Parathyroid adenoma (tissue), 2 donors: Measurements from ENCODE around the gene TNFRSF12A.

Source experiments
- H2AFZ ChIP-seq: fragments of 300-600 bp; sonication (generic); one replicate; pipeline ENCODE4 v1.7.0; 2017; ENCODE audit warnings: antibody characterized with exemption, mild to moderate bottlenecking
- H3K27ac ChIP-seq: fragments of 300-600 bp; sonication (generic); one replicate; pipeline ENCODE4 v1.7.0; 2017
- H3K27me3 ChIP-seq: fragments of 300-600 bp; sonication (generic); one replicate; pipeline ENCODE4 v1.7.0; 2017; ENCODE audit warnings: low read length; ENCODE audit not compliant: control insufficient read depth, insufficient read depth
- H3K36me3 ChIP-seq: fragments of 300-600 bp; sonication (generic); one replicate; pipeline ENCODE4 v1.7.0; 2017; ENCODE audit warnings: low read length; ENCODE audit not compliant: control insufficient read depth, insufficient read depth
- H3K4me1 ChIP-seq: fragments of 300-600 bp; sonication (generic); one replicate; pipeline ENCODE4 v1.7.0; 2017; ENCODE audit warnings: control low read depth
- H3K4me2 ChIP-seq: fragments of 300-600 bp; sonication (generic); one replicate; pipeline ENCODE4 v1.7.0; 2017; ENCODE audit warnings: low read length
- H3K4me3 ChIP-seq: fragments of 300-600 bp; sonication (generic); one replicate; pipeline ENCODE4 v1.7.0; 2017; ENCODE audit warnings: low read depth, low read length
- H3K79me2 ChIP-seq: fragments of 300-600 bp; sonication (generic); one replicate; pipeline ENCODE4 v1.7.0; 2017; ENCODE audit warnings: control low read depth
- H3K9ac ChIP-seq: fragments of 300-600 bp; sonication (generic); one replicate; pipeline ENCODE4 v1.7.0; 2017; ENCODE audit warnings: mild to moderate bottlenecking
- H3K9me3 ChIP-seq: fragments of 300-600 bp; sonication (generic); one replicate; pipeline ENCODE4 v1.7.0; 2017; ENCODE audit warnings: low read length; ENCODE audit not compliant: control insufficient read depth
- TF ChIP-seq, protein P1 (sequence below): fragments of 300-600 bp; sonication (generic); IDR thresholded peaks from one replicate; pipeline ENCODE4 v1.7.0; 2017; ENCODE audit warnings: antibody characterized with exemption, mild to moderate bottlenecking
- donor health status: primary hyperparathyroidism.

The TNFRSF12A gene

DNA sequence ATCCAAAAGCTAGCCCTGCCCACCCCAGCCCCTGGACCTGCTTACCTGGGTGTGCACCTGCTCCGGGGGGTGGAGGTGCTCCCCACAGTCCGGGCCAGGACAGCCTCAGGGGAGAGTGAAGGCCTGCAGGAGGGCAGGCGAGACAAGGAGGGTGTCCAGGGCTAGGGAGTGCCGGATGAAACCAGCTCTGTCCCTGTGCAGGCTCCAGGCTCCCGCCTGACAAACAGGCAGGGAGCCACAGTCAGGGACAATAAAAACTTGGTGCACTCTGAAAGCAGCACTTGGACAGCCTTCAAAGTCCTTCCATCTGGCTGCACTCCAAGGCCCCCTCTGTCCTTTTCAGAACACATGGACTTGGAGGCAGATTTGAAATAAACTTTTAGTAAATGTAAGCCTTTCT, 47.1 kb upstream of the TNFRSF12A start:
- Histone ChIP-seq H3K27ac (no peak overlapping the region), H3K79me2 (no peaks in the 10 kb centered on the region), H3K4me3 (no peak overlapping the region), H2AFZ (no peak overlapping the region), H3K9ac (no peak overlapping the region), H3K4me1 (peaks cover 17% of the 10 kb centered on the region), H3K27me3 (no peaks in the 10 kb centered on the region), H3K4me2 (no peak overlapping the region), H3K9me3 (no peaks in the 10 kb centered on the region), H3K36me3 (no peaks in the 10 kb centered on the region)
- TF ChIP-seq, protein P1, sequence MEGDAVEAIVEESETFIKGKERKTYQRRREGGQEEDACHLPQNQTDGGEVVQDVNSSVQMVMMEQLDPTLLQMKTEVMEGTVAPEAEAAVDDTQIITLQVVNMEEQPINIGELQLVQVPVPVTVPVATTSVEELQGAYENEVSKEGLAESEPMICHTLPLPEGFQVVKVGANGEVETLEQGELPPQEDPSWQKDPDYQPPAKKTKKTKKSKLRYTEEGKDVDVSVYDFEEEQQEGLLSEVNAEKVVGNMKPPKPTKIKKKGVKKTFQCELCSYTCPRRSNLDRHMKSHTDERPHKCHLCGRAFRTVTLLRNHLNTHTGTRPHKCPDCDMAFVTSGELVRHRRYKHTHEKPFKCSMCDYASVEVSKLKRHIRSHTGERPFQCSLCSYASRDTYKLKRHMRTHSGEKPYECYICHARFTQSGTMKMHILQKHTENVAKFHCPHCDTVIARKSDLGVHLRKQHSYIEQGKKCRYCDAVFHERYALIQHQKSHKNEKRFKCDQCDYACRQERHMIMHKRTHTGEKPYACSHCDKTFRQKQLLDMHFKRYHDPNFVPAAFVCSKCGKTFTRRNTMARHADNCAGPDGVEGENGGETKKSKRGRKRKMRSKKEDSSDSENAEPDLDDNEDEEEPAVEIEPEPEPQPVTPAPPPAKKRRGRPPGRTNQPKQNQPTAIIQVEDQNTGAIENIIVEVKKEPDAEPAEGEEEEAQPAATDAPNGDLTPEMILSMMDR = no peak

DNA sequence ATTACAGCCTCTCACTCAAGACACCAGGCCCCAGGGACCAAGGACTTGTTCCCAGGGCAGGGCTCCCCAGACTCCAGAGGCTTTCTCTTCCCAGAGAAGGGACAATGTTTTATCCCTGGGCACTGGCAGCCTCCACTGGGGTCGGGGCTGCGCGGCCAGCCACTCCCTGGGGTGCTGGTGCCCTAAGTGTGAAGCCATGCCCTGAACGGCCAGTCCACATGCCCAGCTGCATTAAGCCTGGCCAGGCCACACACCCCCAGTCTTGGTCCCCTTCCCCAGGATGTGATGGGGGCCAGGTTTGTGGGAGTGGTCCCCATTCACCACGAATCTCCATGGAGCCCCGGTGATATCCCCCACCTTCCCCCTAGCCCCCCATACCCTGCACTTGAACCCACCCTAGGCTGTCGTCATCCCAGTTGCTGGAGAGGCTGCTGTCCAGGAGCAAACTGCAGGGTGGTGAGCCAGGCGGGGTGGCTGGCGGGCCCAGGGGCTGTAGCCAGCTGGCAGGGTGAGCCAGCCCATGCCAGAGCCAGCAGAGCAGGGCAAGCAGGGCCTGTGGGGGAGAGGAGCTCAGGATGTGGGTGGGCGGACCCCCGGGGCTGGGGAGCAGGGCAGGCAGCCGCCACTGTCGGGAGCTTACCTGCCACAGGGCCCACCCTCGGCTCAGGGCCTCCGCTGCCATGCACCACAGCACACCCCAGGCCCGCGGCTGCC, 46.4 kb upstream of the TNFRSF12A start:
- Histone ChIP-seq H3K27me3 (no peaks in the 10 kb centered on the region), H3K9ac (no peak overlapping the region), H3K36me3 (no peaks in the 10 kb centered on the region), H3K27ac (no peak overlapping the region), H2AFZ (no peak overlapping the region), H3K4me1 (peaks cover 11% of the 10 kb centered on the region), H3K4me2 (no peak overlapping the region), H3K4me3 (no peak overlapping the region), H3K79me2 (no peaks in the 10 kb centered on the region), H3K9me3 (no peaks in the 10 kb centered on the region)
- TF ChIP-seq, protein P1 = no peak

DNA sequence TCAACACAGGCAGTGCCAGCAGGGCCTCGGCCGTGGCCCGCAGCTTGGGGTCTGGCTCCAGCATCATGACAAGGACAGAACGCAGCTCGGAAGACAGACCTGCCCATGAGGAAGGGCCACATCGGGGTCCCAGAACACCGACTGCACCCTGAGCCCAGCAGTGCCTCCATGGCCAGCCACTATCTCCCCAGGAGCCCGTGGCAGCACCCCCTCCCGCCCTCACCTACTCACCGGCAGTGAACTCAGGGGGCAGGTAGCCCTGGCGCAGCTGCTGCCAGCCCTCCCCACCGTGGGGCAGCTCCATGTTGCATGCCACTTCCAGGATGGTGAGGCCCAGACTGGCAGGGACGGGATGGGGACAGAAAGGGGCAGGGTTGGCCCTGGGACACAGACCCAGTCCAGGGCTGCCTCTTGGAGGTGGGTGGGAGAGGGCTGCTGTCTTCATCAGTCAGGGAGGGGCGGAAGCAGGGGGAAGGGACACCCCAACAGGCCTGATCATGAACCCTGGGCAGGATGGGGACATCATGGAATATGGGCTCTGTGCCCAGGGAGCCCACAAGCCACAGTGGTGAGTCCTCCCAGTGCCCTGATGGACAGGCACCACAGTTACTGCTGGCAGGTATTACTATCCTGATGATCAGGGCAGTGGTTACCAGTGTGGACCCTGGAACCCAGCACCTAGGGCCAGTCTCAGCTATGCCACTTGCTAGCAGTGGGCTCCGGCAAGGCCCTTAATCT, 45.7 kb upstream of the TNFRSF12A start:
- Histone ChIP-seq H3K36me3 (no peaks in the 10 kb centered on the region), H3K9ac (no peak overlapping the region), H3K9me3 (no peaks in the 10 kb centered on the region), H3K4me2 (no peak overlapping the region), H2AFZ (no peak overlapping the region), H3K27me3 (no peaks in the 10 kb centered on the region), H3K27ac (no peak overlapping the region), H3K79me2 (no peaks in the 10 kb centered on the region), H3K4me1 (peaks cover 10% of the 10 kb centered on the region), H3K4me3 (no peak overlapping the region)
- TF ChIP-seq, protein P1 = no peak

DNA sequence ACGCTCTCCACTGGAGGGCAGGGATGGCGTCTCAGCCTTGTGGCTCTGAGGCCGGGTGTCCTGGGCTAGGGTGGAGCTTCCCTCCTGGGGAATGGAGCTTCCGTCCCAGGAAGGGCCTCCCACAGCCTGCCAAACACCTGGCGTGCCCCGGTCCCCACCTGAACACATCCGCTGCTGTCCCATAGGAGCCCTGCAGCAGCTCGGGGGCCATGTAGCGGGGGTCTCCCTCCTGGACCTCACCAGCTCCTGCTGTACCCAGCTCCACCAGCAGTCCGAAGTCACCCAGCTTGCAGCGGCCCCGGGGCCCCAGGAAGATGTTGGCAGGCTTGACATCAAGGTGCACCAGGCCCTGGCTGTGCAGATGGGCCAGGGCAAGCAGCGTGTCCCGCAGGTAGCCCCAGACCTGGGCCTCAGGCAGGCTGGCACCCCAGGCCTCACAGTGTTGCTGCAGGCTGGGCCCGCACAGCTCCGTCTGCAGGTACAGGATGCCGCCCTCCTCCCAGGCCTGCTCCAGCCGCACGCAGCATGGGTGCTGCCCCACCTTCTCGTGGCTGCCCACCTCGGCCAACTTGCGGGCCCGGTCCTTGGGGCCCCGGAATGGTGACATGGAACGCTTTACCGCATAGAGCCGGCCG, 44.9 kb upstream of the TNFRSF12A start:
- Histone ChIP-seq H2AFZ (no peak overlapping the region), H3K36me3 (no peaks in the 10 kb centered on the region), H3K4me1 (peaks cover 10% of the 10 kb centered on the region), H3K27ac (no peak overlapping the region), H3K4me3 (no peak overlapping the region), H3K4me2 (no peak overlapping the region), H3K79me2 (no peaks in the 10 kb centered on the region), H3K9ac (no peak overlapping the region), H3K27me3 (no peaks in the 10 kb centered on the region), H3K9me3 (no peaks in the 10 kb centered on the region)
- TF ChIP-seq, protein P1 = no peak
